Activated T-helper 2 cell treated with anti-CD3 and anti-CD28 coated beads, Interferon-gamma antibody, Interleukin-2, Interleukin-4, amounts not matched to agents 10 μg/mL and 5 μg/mL and 100 μg/mL, durations not matched to agents 14 hours and 24 hours and 36 hours (primary cell): ENCODE measurements around the gene ABCA1. TPM values are rescaled to one million over a fixed set of nuclear protein-coding genes. Genes with fewer than 3 reads are reported as not detected.
"Not testable (repeated sequence)": the region's sequence is repeated elsewhere in the genome, so short reads cannot be mapped to it uniquely, and the experiment has no call there.

Source experiments
- DNase-seq: peaks from one replicate; pipeline ENCODE4 v3.0.0; 2021; ENCODE audit warnings: low spot score
- H3K27ac Mint-ChIP-seq: one replicate; pipeline ENCODE4 v1.8.0; 2021; ENCODE audit warnings: mixed read lengths
- H3K27me3 Mint-ChIP-seq: one replicate; pipeline ENCODE4 v1.8.0; 2021; ENCODE audit warnings: low read depth, mixed read lengths
- H3K36me3 Mint-ChIP-seq: one replicate; pipeline ENCODE4 v1.8.0; 2021; ENCODE audit warnings: low read depth, mixed read lengths
- H3K4me1 Mint-ChIP-seq: one replicate; pipeline ENCODE4 v1.8.0; 2021; ENCODE audit warnings: low read depth, mixed read lengths
- H3K4me3 Mint-ChIP-seq: one replicate; pipeline ENCODE4 v1.8.0; 2021; ENCODE audit warnings: low read depth, mild to moderate bottlenecking, moderate library complexity, mixed read lengths
- H3K9me3 Mint-ChIP-seq: one replicate; pipeline ENCODE4 v1.8.0; 2021; ENCODE audit warnings: mixed read lengths
- intact Hi-C: fragments of 100-400 bp; cut with micrococcal nuclease; formaldehyde crosslinking; loops from one replicate; pipeline ENCODE4 v1.15.1; 2023
- total RNA-seq: library from RNA; stranded (reverse); gene quantifications from 2 replicates; pipeline ENCODE4 v1.2.3, GENCODE V29; 2022

ABCA1 gene
- total RNA-seq, 1 donor from 2014 or later, result 0.14 TPM

DNA sequence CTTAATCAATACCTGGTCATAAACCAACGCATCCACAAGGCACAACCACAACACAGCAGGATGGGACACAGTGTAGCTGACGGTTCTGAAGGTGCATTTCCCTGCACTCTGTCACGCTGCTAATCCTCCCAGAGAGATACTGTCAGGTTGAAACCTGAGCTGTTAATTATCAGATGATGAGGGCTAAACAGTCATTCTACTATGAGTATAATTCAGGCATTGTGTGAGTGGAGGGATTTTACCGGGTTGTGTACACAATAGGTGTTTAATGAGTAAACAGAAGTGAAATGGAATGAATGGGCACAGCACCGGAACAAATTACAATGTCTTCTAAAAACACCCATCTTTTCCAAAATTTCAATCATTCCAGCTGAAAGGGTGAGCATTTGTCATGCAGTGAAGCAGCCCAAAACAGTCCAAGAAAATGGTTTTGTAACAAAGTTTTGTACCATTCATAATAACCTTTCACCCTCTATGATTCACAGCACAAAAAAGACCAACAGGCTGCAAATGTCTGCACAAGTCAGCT lies 71.5 kb downstream of the ABCA1 start:
- H3K36me3 Mint-ChIP-seq, result no peaks in the 10 kb centered on the region
- no peaks in the 10 kb centered on the region for H3K4me1 Mint-ChIP-seq
- H3K4me3 Mint-ChIP-seq, result no peak overlapping the region
- intact Hi-C loops, result no loop called here
- peaks cover 5% of the 10 kb centered on the region for H3K27me3 Mint-ChIP-seq
- DNase-seq, result no peak
- no peak overlapping the region for H3K27ac Mint-ChIP-seq
- H3K9me3 Mint-ChIP-seq, result no peaks in the 10 kb centered on the region

DNA sequence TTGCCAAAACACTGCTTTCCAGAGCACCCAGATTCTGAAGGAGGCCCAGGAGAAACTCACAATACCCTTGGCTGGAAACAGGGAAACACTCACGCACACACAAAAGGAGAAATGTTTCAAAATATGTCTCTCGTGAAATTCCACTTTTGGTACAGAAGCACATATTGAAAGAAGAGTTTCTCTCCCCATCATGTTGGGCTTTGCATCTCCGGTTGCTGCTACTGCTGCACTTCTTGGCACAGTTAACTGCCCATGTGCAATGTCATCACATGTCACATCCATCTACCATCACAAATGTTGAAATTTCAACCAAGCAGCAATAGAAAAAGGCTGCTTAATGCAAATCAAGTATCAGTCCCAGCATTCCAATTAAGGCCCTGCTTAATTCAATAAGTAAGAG lies 72.1 kb downstream of the ABCA1 start:
- Mint-ChIP-seq H3K36me3 (no peaks in the 10 kb centered on the region), H3K9me3 (no peaks in the 10 kb centered on the region), H3K27me3 (peaks cover 5% of the 10 kb centered on the region), H3K4me3 (no peak overlapping the region), H3K27ac (no peak overlapping the region), H3K4me1 (no peaks in the 10 kb centered on the region)
- no peak for DNase-seq
- intact Hi-C loops, result no loop called here

DNA sequence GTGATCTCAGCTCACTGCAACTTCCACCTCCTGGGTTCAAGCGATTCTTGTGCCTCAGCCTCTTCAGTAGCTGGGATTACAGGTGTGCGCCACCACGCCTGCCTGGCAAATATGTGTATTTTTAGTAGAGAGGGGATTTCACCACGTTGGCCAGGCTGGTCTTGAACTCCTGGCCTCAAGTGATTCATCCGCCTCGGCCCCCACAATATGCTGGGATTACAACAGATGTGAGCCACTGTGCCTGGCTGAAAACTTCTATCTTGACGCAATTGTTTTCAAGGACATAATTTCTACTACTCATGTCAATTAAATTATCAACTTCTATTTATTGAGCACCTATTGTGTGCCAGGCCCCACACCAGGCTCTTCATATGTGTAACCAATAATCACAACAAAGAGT lies 72.7 kb downstream of the ABCA1 start:
- intact Hi-C loops, H3K9me3 Mint-ChIP-seq, H3K27me3 Mint-ChIP-seq, H3K4me3 Mint-ChIP-seq, H3K27ac Mint-ChIP-seq, H3K4me1 Mint-ChIP-seq, DNase-seq, H3K36me3 Mint-ChIP-seq: not testable (repeated sequence)

DNA sequence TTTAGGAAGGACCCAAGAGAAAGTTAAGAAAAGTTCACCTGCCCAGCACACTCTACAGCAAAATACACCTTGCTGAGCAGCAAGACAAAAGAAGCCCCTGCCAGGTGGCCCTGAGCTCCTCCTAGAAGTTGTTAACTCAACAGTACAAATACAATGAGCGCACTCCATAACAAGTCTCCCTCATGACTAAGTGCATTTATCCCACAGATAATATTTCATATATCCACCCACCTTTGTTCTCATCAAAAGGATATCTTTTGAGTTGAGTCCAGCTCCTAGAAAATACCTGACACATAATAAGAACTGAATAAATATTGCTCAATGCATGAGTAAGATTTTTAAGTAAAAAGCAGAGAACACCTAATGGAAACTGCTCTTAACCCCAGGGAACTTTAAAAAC lies 73.3 kb downstream of the ABCA1 start:
- Mint-ChIP-seq H3K4me1 (no peaks in the 10 kb centered on the region), H3K9me3 (no peaks in the 10 kb centered on the region), H3K4me3 (no peak overlapping the region), H3K27ac (no peak overlapping the region), H3K36me3 (no peaks in the 10 kb centered on the region), H3K27me3 (peaks cover 5% of the 10 kb centered on the region)
- no peak for DNase-seq
- intact Hi-C loops, result no loop called here

DNA sequence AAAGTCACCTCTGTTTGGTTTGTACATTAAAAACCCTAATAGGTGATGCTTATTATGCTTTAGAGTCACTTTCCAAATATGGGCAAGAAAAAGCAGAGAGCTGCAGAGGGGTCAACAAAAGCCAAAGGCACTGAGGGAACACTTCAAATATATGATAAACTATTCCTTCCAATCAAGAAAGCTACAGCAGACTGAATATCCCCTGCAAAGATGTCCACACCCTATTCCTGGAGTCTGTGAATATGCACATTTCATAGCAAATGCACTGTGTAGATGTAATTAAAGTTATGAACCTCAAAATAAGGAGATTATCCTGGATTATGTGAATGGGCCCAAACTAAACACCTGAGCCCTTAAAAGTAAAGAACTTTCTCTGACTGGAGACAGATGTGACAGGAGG lies 74.3 kb downstream of the ABCA1 start:
- no peak for DNase-seq
- Mint-ChIP-seq H3K36me3 (no peaks in the 10 kb centered on the region), H3K9me3 (no peaks in the 10 kb centered on the region), H3K4me1 (no peaks in the 10 kb centered on the region), H3K27me3 (peaks cover 5% of the 10 kb centered on the region), H3K27ac (no peak overlapping the region), H3K4me3 (no peak overlapping the region)
- intact Hi-C loops, result no loop called here

DNA sequence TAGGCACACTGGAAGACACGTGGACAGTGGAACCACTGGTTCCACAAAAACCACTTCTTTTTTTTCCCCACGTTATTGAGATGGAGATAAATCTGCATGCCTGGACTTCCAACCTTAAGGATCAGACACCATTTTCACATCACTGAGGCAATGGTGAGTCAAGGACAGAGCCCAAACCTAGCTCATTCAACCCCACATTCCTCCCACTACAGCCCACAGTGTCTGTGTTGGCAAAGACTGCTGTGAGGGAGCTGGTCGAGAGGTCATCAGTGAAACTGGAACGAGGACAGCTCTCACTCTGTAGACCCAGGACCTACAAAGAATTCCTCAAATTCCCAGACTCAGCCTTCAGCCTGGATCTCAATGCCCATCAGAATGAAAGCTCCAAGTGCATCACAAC lies 74.8 kb downstream of the ABCA1 start:
- no peak for DNase-seq
- Mint-ChIP-seq H3K36me3 (no peaks in the 10 kb centered on the region), H3K4me1 (no peaks in the 10 kb centered on the region), H3K27me3 (peaks cover 5% of the 10 kb centered on the region), H3K9me3 (no peaks in the 10 kb centered on the region), H3K4me3 (no peak overlapping the region), H3K27ac (no peak overlapping the region)
- intact Hi-C loops, result no loop called here

DNA sequence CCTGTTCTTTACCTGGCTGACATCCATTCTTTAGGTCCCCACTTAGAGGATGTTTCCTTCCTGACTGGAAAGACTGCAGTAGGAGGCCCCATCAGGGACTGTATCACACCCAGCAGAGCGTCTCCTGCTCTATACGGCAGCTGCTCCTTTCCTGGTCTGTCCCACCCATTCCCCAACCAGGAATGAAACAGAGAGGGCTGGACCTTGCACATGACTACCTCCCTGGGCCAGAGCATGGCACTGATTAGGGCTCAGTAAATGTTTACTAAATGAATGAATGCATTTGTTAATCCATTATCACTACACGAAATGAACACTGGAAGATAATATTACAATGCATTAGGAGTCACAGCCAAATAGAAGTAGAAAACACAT lies 76.4 kb downstream of the ABCA1 start:
- H3K27me3 Mint-ChIP-seq, result peaks cover 5% of the 10 kb centered on the region
- no peak for DNase-seq
- intact Hi-C loops, result no loop called here
- no peaks in the 10 kb centered on the region for H3K9me3 Mint-ChIP-seq
- no peak overlapping the region for H3K4me3 Mint-ChIP-seq
- H3K4me1 Mint-ChIP-seq, result no peaks in the 10 kb centered on the region
- H3K36me3 Mint-ChIP-seq, result no peaks in the 10 kb centered on the region
- H3K27ac Mint-ChIP-seq, result no peak overlapping the region

DNA sequence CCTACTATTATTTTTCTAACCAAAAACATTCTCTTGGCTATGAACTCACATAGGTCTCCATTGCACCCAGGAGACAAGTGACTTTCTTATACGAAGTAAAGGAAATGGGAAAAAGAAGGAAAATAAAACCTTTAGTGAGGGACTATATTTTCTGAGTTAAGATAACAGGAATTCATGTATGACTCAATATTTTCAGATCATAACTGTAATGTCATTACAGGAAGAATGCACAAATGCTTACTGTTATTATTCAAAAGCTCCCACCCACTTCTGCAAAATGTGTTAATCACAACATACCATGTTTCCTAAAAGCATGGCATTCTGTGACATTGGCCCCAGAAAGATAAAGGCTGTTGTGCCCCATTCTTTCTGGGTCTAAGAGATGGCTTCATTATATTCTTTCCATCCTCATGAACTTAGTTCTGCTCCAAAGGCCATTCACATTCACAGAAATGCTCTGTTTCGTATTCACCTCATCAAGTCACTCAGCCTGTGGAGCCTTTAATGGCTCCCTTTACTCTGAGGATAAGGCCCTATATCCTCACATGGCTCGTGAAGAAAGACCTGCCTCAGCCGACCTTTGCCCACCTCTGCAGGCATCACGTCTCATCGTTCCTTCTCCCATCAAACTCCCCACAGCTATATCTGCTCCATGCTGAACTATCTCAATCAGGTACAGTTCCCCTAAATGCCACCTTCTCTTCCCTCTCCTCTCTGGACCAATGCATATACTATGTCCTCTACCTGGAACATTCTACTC lies 77.0 kb downstream of the ABCA1 start:
- Mint-ChIP-seq H3K4me3 (no peak overlapping the region), H3K4me1 (no peaks in the 10 kb centered on the region), H3K27ac (no peak overlapping the region), H3K9me3 (no peaks in the 10 kb centered on the region), H3K27me3 (peaks cover 5% of the 10 kb centered on the region), H3K36me3 (no peaks in the 10 kb centered on the region)
- no peak for DNase-seq
- intact Hi-C loops, result no loop called here

DNA sequence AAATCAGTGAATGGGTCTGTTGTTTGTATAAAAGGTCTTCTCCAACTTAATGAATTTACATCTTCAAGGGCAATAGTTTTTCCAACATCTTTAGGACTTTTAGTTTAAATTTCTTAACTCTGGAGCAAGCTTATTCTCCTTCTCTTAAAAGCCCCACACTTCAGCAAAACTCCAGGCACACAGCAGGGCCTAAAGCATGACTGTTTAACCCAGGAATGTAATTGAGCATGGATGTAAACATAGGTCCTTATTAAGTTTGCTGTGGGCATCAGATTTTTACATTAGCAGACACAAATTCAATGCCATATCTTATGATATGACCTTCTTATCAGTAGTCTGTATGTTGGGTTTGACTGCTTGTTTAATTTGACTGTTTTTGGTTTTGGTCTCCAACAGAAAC lies 78.9 kb downstream of the ABCA1 start:
- no peaks in the 10 kb centered on the region for H3K4me1 Mint-ChIP-seq
- H3K36me3 Mint-ChIP-seq, result no peaks in the 10 kb centered on the region
- H3K4me3 Mint-ChIP-seq, result no peak overlapping the region
- no peak overlapping the region for H3K27ac Mint-ChIP-seq
- peaks cover 9% of the 10 kb centered on the region for H3K27me3 Mint-ChIP-seq
- no peak for DNase-seq
- intact Hi-C loops, result no loop called here
- H3K9me3 Mint-ChIP-seq, result no peaks in the 10 kb centered on the region

DNA sequence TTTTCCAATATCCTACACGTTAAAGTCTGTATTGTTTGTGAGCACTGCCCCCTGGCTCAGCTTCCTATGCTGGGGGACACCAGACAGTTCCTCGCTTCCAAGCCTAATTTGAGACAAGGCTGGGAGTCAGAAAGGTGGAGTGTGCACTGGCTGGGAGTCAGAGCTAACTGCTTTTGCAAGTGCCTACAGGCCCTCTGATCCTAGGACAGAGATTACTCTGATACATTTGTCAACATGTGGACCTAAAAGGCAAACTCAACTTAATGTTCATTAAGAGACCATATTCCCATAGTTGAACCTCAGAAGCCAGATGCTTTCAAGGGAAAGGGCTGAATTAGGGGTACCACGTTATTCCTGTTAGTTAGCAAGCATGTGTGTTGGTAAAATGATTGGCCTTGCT lies 83.2 kb downstream of the ABCA1 start:
- H3K4me3 Mint-ChIP-seq, result no peak overlapping the region
- no peak overlapping the region for H3K27ac Mint-ChIP-seq
- no peaks in the 10 kb centered on the region for H3K36me3 Mint-ChIP-seq
- no peaks in the 10 kb centered on the region for H3K9me3 Mint-ChIP-seq
- no peaks in the 10 kb centered on the region for H3K4me1 Mint-ChIP-seq
- H3K27me3 Mint-ChIP-seq, result peaks cover 6% of the 10 kb centered on the region
- intact Hi-C loops, result no loop called here
- no peak for DNase-seq

DNA sequence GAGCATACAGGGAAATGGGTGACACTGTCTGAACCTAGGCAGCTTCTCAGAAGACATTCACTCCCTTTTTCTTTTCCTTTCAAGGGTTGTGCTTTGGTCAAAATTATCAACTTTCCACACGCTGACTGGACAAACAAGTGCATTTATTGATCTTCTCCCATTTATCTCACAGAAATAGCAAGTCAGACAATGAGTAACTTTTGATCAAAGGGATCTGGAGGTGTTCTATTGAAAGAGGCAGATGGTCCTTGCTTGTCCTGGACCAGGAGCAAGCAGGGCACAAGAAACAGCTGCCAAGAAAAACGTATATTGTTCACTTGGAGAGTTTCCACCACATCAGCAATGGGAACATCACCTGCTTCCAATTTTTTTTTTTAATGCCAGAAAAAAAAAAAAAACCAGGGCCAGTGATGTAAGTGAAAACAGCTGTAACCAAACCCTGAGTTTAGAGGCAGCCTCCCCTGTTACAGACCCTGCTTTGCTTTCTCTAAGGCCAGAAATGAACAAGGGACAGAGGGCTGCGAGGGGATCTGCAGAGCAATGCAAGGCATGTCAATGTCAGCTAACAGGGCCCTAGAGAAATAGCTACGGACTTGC lies 84.2 kb downstream of the ABCA1 start:
- Mint-ChIP-seq H3K27me3 (peaks cover 6% of the 10 kb centered on the region), H3K36me3 (no peaks in the 10 kb centered on the region), H3K9me3 (no peaks in the 10 kb centered on the region), H3K4me1 (no peaks in the 10 kb centered on the region), H3K27ac (no peak overlapping the region), H3K4me3 (no peak overlapping the region)
- DNase-seq, result no peak
- intact Hi-C loops, result no loop called here

DNA sequence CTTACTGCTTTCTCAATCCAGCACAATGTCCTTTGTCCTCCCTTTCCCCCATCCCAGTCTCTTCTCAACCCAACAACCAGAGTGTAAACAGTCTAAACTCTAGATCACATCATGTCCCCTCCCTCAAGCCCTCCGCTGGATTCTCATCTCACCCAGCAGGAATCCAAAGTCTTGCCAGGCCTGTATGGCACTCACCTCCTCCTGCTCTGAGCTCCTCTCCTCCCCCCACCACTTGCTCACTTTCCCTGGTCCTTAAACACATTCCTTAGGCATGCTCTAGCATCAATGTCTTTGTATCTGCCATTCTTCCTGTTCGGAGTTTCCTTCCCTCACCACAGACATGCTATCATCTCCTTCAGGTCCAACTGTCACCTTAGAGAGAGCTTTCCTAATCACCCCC lies 85.3 kb downstream of the ABCA1 start:
- H3K9me3 Mint-ChIP-seq, result no peaks in the 10 kb centered on the region
- no peak for DNase-seq
- no peak overlapping the region for H3K27ac Mint-ChIP-seq
- H3K27me3 Mint-ChIP-seq, result peaks cover 6% of the 10 kb centered on the region
- no peaks in the 10 kb centered on the region for H3K36me3 Mint-ChIP-seq
- no peak overlapping the region for H3K4me3 Mint-ChIP-seq
- H3K4me1 Mint-ChIP-seq, result no peaks in the 10 kb centered on the region
- intact Hi-C loops, result no loop called here

DNA sequence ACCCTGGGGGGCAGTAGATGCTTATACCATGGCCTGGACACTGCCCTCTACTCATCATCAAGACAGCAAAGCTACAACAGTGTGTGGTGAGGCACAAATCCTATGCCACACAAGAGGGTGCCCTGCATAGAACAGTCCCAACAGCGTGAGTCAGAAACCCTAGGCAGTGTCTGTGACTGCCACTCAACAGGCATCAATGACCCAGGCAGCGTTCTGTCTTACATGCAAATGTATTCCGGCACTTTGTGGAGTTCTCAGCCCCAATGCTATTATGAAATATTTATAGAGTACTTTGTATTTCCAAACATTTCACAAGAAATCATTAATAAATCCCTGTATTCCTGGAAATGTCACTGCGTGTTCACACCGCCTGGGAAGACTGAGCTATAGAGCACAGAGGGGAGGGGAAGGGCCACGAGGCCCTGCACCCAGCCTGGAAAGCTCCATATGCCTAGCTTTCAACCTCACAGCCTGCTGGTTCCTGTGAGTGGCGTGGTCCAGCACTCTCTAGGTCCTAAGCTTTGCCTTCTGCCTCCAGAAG lies 86.3 kb downstream of the ABCA1 start:
- DNase-seq, result no peak
- Mint-ChIP-seq H3K9me3 (no peaks in the 10 kb centered on the region), H3K4me1 (peaks cover under 1% of the 10 kb centered on the region), H3K27me3 (peaks cover 6% of the 10 kb centered on the region), H3K27ac (no peak overlapping the region), H3K4me3 (no peak overlapping the region), H3K36me3 (no peaks in the 10 kb centered on the region)
- intact Hi-C loops, result no loop called here
